ENCODE measurements around the gene SRSF12. TPM values are rescaled to one million over a fixed set of nuclear protein-coding genes. Genes with fewer than 3 reads are reported as not detected.

Gene SRSF12
- total and polyA plus RNA-seq, 9 of the 15 experiments (the other 6 are each of a cell fraction or from before 2014, with no cell fraction given), result not detected

DNA sequence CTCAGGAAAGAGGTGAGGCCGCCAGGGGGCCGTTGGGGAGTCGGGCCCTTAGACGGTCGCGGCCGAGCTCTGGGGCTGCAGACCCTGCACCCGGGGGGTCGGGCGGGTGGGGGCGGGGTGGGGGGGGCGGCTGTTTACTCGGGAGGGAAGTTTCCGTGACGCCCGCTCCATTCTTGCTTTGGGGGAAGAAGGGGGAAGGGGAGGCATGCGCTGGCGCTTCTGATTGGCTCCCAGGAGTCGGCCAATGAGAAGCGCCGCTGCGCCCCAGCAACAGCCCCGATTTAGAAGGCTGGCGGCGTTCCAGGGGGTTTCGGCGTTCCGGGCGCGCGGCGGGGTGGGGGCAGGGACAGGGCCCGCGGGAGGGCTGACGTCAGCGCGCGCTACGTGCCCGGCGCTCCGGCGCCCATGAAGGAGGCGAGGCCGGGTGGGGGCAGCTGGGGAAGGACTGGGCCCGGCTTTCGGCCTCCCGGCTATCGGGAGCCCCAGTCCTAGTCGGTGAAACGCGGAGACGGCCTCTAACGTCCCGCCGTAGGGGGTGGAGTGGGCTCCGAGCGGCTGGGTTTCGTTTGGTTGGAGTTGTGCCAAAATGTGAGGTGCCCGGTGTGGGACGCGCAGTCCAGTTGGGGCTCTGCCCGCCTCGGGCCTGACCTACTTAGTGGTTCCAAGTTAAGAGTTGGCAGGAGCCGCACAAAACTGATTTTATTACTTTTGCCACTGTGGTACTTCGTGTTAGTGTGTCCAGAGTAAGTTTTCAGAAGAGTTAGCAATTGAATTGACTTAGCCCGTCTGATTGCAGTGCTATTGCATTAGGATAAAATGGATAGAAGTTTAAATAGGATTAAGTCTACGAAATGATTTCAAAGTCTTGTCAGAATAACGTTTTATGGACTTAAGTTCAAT lies 36.2 kb downstream of the SRSF12 start (continued):
- TF ChIP-seq PRMT5 (CRISPR knock-in tag; IDR thresholded peaks at IDR 0.05) (no peak), ZNF551 (CRISPR knock-in tag; IDR thresholded peaks at IDR 0.05) (no peak), PHF8 (IDR thresholded peaks at IDR 0.05; ENCODE audit: borderline replicate concordance, low read length) (peak; percentile 74), ZNF3 (CRISPR knock-in tag; IDR thresholded peaks at IDR 0.05) (no peak), ARNT (IDR thresholded peaks at IDR 0.05) (peak; percentile 36 to 62; a peak in 2 of 4 replicates), ZKSCAN1 (IDR thresholded peaks at IDR 0.05; ENCODE audit: low read depth, low read length) (no peak), RBBP5 (IDR thresholded peaks at IDR 0.05; ENCODE audit: borderline replicate concordance, insufficient read depth, low read length, poor library complexity, severe bottlenecking) (peak; percentile 43), MYC (IDR thresholded peaks at IDR 0.05; ENCODE audit: low read depth, low read length) (peak; percentile 67), MYC (CRISPR knock-in tag; IDR thresholded peaks at IDR 0.05; ENCODE audit: borderline replicate concordance, low read depth) (no peak), DPF2 (IDR thresholded peaks at IDR 0.05) (0 out of 2 replicates have a peak, but pooled peaks have one; percentile 21), FOXK2 (conservative IDR thresholded peaks at IDR 0.05 in 1 of 2, IDR thresholded peaks at IDR 0.05 in 1 of 2; ENCODE audit: low read depth in 2 of 2) (0 out of 4 replicates have a peak, but pooled peaks of 1 of the 2 experiments have one; percentile 11), CHD1 (IDR thresholded peaks at IDR 0.05; ENCODE audit: low read length) (peak; percentile 23), POLR2H (tag; IDR thresholded peaks at IDR 0.05; ENCODE audit: low read depth) (peak; percentile 45; the same call in 1 of the 2 replicates), SP1 (CRISPR knock-in tag; IDR thresholded peaks at IDR 0.05) (peak; percentile 50; the same call in 1 of the 2 replicates), CEBPG (CRISPR knock-in tag; IDR thresholded peaks at IDR 0.05) (0 out of 2 replicates have a peak, but pooled peaks have one; percentile 23), CEBPG (tag; conservative IDR thresholded peaks at IDR 0.05 in 1 of 2, IDR thresholded peaks at IDR 0.05 in 1 of 2) (no peak), SRSF7 (optimal IDR thresholded peaks at IDR 0.05; ENCODE audit: low read depth, low read length) (no peak), FOS (IDR thresholded peaks at IDR 0.05; ENCODE audit: extremely low read depth, insufficient read length) (peak; percentile 33), ZBTB8A (IDR thresholded peaks at IDR 0.05; ENCODE audit: partially characterized antibody) (no peak), TRIM28 (IDR thresholded peaks at IDR 0.05) (no peak; the same call in 1 of the 2 replicates), ETV6 (IDR thresholded peaks at IDR 0.05; ENCODE audit: borderline replicate concordance in 1 of 2, low read depth in 2 of 2, low read length in 1 of 2) (no peak; a peak in 1 of 4 replicates), ETV6 (CRISPR knock-in tag; IDR thresholded peaks at IDR 0.05; ENCODE audit: borderline replicate concordance) (0 out of 2 replicates have a peak, but pooled peaks have one; percentile 42), ZNF764 (CRISPR knock-in tag; IDR thresholded peaks at IDR 0.05; ENCODE audit: low read depth) (no peak), ZFX (CRISPR knock-in tag; IDR thresholded peaks at IDR 0.05) (peak; percentile 97), HDAC1 (IDR thresholded peaks at IDR 0.05) (peak in 1 of 2 experiments; percentile 53; a peak in 1 of 4 replicates), POLR2G (IDR thresholded peaks at IDR 0.05; ENCODE audit: low read depth, low read length) (peak; percentile 90)
- TF ChIP-seq, protein P1, sequence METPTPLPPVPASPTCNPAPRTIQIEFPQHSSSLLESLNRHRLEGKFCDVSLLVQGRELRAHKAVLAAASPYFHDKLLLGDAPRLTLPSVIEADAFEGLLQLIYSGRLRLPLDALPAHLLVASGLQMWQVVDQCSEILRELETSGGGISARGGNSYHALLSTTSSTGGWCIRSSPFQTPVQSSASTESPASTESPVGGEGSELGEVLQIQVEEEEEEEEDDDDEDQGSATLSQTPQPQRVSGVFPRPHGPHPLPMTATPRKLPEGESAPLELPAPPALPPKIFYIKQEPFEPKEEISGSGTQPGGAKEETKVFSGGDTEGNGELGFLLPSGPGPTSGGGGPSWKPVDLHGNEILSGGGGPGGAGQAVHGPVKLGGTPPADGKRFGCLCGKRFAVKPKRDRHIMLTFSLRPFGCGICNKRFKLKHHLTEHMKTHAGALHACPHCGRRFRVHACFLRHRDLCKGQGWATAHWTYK (CRISPR knock-in tag; IDR thresholded peaks at IDR 0.05), result peak; percentile 87; the same call in 1 of the 2 replicates
- TF ChIP-seq, protein P2, sequence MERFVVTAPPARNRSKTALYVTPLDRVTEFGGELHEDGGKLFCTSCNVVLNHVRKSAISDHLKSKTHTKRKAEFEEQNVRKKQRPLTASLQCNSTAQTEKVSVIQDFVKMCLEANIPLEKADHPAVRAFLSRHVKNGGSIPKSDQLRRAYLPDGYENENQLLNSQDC (CRISPR knock-in tag; IDR thresholded peaks at IDR 0.05), result 0 out of 2 replicates have a peak, but pooled peaks have one; percentile 7

All from K562 (cell line).